Activated gamma-delta T cell treated with Interleukin-2 at 50 U/mL for 16 hours (primary cell): Measurements from ENCODE around the gene SUPT4H1.

Experiments
- DNase-seq: peaks from one replicate; pipeline ENCODE4 v3.0.0-alpha.2; 2020

Gene SUPT4H1

GRCh38 chr17:58302919-58303585 lies 48.9 kb downstream of the SUPT4H1 start:
- no peak for DNase-seq

- DNase-seq = no peak
Measured at GRCh38 chr17:58302171-58302918, 49.7 kb downstream of the SUPT4H1 start.

GRCh38 chr17:58301504-58302150 lies 50.4 kb downstream of the SUPT4H1 start:
- DNase-seq = no peak

GRCh38 chr17:58300336-58300735 lies 51.7 kb downstream of the SUPT4H1 start:
- no peak for DNase-seq
